ENCODE data around the gene PLD4.

PLD4 gene

DNA sequence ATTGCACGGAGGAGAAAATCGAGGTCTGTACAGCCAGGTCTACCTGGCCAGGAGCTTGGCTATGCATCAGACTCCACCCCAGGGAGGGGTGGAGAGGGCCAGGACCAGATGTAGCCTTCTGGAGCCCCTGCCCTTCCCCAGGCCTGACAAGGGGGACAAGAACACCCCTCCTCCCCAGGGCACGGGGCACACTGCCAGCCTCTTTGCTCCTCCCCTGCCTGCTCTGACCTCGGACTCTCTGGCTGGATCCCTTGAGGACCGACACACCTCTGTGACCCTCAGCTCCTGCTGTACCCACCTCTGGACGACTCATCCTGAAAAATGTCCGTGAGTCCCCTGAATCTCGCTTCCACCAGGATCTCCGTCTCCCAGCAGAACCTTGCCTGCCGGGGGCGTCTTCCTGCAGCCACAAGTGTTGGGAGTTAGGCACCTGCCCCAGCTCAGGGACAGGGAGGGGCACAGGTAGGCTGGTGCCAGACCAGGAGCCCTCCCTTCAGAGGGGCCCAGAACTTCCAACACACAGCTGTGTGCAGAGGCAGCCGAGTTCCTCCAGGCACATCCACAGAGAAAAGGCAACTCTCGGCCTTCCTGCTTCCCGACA lies 31.7 kb downstream of the PLD4 start:
- DNase-seq (ENCODE audit: low spot score): no peak

- DNase-seq (ENCODE audit: low spot score): no peak
Observed at GRCh38 chr14:104957146-104958113, 32.8 kb downstream of the PLD4 start.

DNA sequence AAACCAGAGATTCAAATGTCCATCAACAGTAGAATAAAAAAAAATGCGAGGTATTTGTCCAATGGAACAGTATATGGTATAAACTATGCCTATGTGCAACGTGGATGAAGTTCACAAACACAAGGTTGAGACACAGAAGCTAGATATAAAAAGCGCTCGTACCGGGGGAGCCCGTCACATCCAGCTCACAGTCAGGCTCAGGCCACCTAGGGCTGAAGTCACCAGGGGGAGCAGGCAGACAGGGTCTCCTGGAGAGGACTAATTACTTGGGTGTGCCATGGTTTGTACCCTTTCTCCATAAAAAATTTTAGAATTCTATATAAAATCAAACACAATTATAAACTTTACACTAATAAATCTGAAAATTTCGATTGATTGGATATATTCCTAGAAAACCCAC lies 39.9 kb downstream of the PLD4 start:
- no peak for DNase-seq (ENCODE audit: low spot score)

- no peak for DNase-seq (ENCODE audit: low spot score)
Observed at GRCh38 chr14:104965561-104966231, 41.0 kb downstream of the PLD4 start.

- DNase-seq (ENCODE audit: low spot score): no peak
Observed at GRCh38 chr14:104966261-104966865, 41.7 kb downstream of the PLD4 start.

DNA sequence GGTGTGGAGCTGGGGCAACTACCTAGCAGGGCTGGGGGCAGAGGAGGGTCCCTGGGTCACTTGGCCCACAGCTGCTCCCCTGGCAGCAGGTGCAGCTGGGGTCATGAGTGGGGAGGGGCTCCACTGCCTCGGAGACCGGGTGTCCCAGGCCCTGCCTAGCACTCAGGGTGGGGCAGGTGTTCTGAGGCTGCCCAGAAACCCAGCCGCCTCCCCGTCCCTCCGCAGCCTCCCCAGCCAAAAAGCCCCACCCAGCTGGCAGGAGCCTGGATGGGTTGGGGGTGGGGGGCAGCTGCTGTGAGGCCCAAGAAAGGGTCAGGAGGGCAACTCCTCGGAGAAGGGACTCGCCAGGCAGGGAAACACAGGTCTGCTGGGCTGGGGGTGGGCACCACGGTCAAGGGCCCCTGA lies 42.3 kb downstream of the PLD4 start:
- DNase-seq (ENCODE audit: low spot score): no peak

DNA sequence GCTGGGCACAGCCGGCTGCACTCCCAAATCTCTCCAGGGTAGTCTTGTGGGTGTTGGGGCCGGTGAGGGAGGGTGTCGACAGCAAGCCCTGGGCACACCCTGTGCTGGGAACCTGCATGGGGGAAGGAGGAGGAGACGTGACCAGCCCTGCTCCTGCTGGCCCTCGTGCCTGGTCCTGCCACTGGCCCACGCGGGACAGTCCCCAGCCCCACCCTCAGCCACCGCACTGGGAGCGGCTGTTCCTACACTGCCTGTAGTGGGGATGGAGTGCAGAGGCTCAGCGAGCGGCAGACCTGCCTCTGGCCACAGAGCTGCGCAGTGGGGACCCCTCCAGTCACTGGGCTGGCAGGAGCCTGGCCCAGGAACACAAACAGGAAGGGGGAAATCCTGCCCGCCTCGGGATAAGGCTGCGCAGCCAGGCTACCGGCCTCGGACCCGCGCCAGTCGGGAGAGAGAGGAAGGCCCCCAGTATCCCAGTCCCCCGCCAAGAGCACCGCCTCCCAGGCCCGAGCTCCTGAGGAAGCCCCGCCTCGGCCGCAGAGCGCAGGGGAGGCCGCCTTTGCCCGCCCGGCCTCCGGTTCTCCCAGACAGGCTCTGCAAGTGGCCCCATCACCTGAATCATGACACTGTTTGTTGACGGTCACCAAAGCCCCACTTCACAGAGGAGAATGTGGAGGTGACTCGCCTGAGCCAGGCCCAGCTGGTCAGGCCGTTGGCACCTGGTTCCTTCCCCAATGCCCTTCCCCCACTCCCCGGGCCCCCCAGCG lies 42.9 kb downstream of the PLD4 start:
- no peak for DNase-seq (ENCODE audit: low spot score)

- DNase-seq (ENCODE audit: low spot score): no peak
Observed at GRCh38 chr14:104968153-104968527, 43.5 kb downstream of the PLD4 start.

GRCh38 chr14:104968541-104969401 lies 44.1 kb downstream of the PLD4 start:
- DNase-seq (ENCODE audit: low spot score): no peak

DNA sequence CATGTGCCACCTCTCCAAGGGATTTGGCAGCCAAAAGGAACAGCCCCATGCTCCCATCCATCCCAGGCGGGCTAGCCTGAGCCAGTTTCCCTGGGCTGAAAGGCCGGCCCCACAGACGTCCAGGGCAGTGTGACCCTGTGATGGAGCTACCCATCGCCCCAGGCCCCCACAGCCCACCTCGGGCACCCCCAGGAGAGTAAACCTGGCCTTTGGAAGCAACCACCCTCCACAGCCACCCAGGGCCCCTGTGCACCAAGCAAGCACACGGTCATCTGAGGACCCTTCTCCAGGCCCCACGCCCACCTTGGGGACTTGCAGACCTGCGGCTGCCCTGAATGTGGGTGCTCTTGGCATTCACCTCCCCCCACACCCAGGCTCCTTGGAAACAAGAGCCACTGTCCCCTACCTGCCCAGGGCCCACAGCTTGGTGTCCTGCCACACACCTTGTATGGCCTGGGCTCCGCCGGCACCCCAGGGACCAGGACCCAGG lies 45.1 kb downstream of the PLD4 start:
- no peak for DNase-seq (ENCODE audit: low spot score)

- peak; percentile 47 for DNase-seq (ENCODE audit: low spot score)
Observed at GRCh38 chr14:104970231-104971068, 45.8 kb downstream of the PLD4 start.

GRCh38 chr14:104971447-104972240 lies 47.0 kb downstream of the PLD4 start:
- DNase-seq (ENCODE audit: low spot score): no peak

GRCh38 chr14:104972301-104973134 lies 47.8 kb downstream of the PLD4 start:
- DNase-seq (ENCODE audit: low spot score): no peak

GRCh38 chr14:104973135-104973384 lies 48.4 kb downstream of the PLD4 start:
- peak; percentile 89 for DNase-seq (ENCODE audit: low spot score)

- DNase-seq (ENCODE audit: low spot score): peak; percentile 36
Observed at GRCh38 chr14:104973385-104974145, 48.9 kb downstream of the PLD4 start.

DNA sequence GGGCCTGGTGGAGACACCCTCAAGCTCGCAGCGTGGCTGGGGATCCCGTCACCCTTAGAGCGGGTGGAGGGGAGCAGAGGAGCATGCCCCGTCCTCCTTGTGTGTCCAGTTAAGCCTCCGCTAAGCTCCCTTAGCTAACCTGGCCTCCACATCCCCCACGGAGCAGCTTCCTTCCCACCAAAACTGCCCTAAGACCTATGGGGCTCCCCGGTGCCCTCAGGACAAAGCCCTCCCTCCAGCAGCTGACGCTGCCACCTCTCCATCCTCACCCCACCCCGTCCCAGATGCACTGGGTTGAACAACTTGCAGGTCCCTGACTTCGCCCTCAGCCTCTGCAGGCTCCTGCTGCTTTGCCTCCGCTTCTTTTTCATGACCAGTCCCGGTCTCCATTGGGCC lies 49.5 kb downstream of the PLD4 start:
- no peak for DNase-seq (ENCODE audit: low spot score)

DNA sequence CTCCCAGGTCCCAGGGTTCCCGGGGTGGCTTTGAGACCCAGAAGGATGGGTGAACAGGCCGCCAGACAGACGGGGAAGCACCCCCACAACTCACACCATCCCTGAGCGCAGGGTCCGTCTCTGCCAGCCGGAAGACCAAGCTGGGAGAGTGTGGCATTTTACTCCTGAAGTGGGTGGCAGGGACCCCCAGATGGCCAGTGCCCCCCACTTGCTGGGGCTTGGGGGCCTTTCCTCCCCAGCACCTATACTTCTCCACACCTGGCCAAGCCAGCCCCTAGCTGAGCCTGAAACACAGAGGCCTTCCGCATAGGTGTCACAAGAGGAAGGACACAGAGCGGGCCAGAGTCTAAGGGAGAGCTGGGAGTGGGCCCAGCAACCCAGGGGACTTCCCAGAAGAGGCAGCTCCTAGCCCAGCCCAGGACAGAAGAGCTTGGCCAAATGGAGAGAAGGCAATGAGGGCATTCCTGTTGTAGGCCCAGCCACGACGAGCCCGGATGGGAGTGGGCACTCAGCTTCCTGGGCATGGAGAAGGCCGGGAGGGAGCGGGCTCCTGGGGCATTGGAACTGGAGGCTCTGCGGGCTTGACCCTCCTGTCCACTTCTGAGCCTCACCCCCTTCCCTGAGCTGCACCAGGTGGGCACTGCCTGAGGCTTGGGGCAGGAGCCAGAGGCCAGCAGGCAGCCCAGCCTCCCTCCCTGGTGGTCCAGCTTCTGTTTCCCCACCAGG lies 50.1 kb downstream of the PLD4 start:
- DNase-seq (ENCODE audit: low spot score): no peak
